ENCODE data around the gene NELFE. TPM values are rescaled to one million over a fixed set of nuclear protein-coding genes. Genes with fewer than 3 reads are reported as not detected.

NELFE gene
- total and polyA plus RNA-seq, 2 of the 13 experiments (the other 11 are each of a cell fraction or from before 2014, with no cell fraction given) = 51.3 to 69.8 TPM

DNA sequence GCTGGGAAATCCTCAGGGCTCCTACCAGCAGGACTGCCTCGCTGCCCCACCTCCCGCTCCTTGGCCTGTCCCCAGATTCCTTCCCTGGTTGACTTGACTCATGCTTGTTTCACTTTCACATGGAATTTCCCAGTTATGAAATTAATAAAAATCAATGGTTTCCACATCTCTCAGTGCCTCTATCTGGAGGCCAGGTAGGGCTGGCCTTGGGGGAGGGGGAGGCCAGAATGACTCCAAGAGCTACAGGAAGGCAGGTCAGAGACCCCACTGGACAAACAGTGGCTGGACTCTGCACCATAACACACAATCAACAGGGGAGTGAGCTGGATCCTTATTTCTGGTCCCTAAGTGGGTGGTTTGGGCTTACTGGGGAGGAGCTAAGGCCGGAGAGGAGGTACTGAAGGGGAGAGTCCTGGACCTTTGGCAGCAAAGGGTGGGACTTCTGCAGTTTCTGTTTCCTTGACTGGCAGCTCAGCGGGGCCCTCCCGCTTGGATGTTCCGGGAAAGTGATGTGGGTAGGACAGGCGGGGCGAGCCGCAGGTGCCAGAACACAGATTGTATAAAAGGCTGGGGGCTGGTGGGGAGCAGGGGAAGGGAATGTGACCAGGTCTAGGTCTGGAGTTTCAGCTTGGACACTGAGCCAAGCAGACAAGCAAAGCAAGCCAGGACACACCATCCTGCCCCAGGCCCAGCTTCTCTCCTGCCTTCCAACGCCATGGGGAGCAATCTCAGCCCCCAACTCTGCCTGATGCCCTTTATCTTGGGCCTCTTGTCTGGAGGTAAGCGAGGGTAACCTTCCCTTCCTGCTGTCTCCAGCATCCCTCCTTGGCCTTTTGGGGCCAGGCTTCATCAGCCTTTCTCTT, 13.0 kb downstream of the NELFE start, which contains the start of gene CFB (continued):
- peak; percentile 86; the same call in 1 of the 2 replicates for TF ChIP-seq ZNF670 (CRISPR knock-in tag; IDR thresholded peaks at IDR 0.05; ENCODE audit: borderline replicate concordance)
- TF ChIP-seq, protein P1, sequence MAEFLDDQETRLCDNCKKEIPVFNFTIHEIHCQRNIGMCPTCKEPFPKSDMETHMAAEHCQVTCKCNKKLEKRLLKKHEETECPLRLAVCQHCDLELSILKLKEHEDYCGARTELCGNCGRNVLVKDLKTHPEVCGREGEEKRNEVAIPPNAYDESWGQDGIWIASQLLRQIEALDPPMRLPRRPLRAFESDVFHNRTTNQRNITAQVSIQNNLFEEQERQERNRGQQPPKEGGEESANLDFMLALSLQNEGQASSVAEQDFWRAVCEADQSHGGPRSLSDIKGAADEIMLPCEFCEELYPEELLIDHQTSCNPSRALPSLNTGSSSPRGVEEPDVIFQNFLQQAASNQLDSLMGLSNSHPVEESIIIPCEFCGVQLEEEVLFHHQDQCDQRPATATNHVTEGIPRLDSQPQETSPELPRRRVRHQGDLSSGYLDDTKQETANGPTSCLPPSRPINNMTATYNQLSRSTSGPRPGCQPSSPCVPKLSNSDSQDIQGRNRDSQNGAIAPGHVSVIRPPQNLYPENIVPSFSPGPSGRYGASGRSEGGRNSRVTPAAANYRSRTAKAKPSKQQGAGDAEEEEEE (CRISPR knock-in tag; IDR thresholded peaks at IDR 0.05; ENCODE audit: borderline replicate concordance) = 0 out of 2 replicates have a peak, but pooled peaks have one; percentile 79
- TF ChIP-seq WIZ (CRISPR knock-in tag; IDR thresholded peaks at IDR 0.05) = peak; percentile 89; the same call in 1 of the 2 replicates
- TF ChIP-seq, protein P2, sequence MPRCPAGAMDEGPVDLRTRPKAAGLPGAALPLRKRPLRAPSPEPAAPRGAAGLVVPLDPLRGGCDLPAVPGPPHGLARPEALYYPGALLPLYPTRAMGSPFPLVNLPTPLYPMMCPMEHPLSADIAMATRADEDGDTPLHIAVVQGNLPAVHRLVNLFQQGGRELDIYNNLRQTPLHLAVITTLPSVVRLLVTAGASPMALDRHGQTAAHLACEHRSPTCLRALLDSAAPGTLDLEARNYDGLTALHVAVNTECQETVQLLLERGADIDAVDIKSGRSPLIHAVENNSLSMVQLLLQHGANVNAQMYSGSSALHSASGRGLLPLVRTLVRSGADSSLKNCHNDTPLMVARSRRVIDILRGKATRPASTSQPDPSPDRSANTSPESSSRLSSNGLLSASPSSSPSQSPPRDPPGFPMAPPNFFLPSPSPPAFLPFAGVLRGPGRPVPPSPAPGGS (CRISPR knock-in tag; IDR thresholded peaks at IDR 0.05) = peak; percentile 78; the same call in 1 of the 2 replicates
- TF ChIP-seq MEIS2 (CRISPR knock-in tag; IDR thresholded peaks at IDR 0.05) = peak; percentile 90
- TF ChIP-seq CENPT (CRISPR knock-in tag; IDR thresholded peaks at IDR 0.05; ENCODE audit: low read depth) = no peak
- TF ChIP-seq ZNF225 (CRISPR knock-in tag; IDR thresholded peaks at IDR 0.05) = no peak; the same call in none of the 2 replicates
- TF ChIP-seq ZNF737 (CRISPR knock-in tag; IDR thresholded peaks at IDR 0.05; ENCODE audit: borderline replicate concordance) = no peak
- TF ChIP-seq HNRNPH1 (optimal IDR thresholded peaks at IDR 0.05; ENCODE audit: low read depth, low read length) = peak; percentile 88
- peak; percentile 67 for TF ChIP-seq NFYB (CRISPR knock-in tag; IDR thresholded peaks at IDR 0.05)
- TF ChIP-seq POLR2AphosphoS2 (IDR thresholded peaks at IDR 0.05; ENCODE audit: low read depth, low read length) = peak; percentile 32; the same call in 1 of the 2 replicates
- peak; percentile 84 for TF ChIP-seq ZNF264 (CRISPR knock-in tag; IDR thresholded peaks at IDR 0.05)
- peak; percentile 58 for TF ChIP-seq ZFY (CRISPR knock-in tag; IDR thresholded peaks at IDR 0.05)
- no peak for TF ChIP-seq ZNF329 (CRISPR knock-in tag; IDR thresholded peaks at IDR 0.05; ENCODE audit: low read depth)
- TF ChIP-seq ZNF333 (CRISPR knock-in tag; IDR thresholded peaks at IDR 0.05; ENCODE audit: borderline replicate concordance) = peak; percentile 89
- TF ChIP-seq KLF6 (CRISPR knock-in tag; IDR thresholded peaks at IDR 0.05) = peak; percentile 88
- TF ChIP-seq HNF4G (IDR thresholded peaks at IDR 0.05; ENCODE audit: borderline replicate concordance, low read depth, low read length) = peak; percentile 98
- TF ChIP-seq HNF4G (CRISPR knock-in tag; IDR thresholded peaks at IDR 0.05; ENCODE audit: borderline replicate concordance, low read depth) = peak; percentile 97
- TF ChIP-seq, protein P3, sequence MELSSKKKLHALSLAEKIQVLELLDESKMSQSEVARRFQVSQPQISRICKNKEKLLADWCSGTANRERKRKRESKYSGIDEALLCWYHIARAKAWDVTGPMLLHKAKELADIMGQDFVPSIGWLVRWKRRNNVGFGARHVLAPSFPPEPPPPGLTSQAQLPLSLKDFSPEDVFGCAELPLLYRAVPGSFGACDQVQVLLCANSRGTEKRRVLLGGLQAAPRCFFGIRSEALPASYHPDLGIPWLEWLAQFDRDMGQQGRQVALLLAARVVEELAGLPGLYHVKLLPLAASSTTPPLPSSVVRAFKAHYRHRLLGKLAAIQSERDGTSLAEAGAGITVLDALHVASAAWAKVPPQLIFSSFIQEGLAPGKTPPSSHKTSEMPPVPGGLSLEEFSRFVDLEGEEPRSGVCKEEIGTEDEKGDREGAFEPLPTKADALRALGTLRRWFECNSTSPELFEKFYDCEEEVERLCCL (CRISPR knock-in tag; IDR thresholded peaks at IDR 0.05; ENCODE audit: borderline replicate concordance) = peak; percentile 71; the same call in 1 of the 2 replicates
- TF ChIP-seq POLR2A (IDR thresholded peaks at IDR 0.05; ENCODE audit: insufficient read depth in 1 of 2, low read depth in 2 of 2, low read length in 2 of 2) = peak in 1 of 2 experiments; percentile 96; a peak in 2 of 4 replicates
- TF ChIP-seq ZNF562 (CRISPR knock-in tag; IDR thresholded peaks at IDR 0.05; ENCODE audit: borderline replicate concordance) = no peak
- TF ChIP-seq, protein P4, sequence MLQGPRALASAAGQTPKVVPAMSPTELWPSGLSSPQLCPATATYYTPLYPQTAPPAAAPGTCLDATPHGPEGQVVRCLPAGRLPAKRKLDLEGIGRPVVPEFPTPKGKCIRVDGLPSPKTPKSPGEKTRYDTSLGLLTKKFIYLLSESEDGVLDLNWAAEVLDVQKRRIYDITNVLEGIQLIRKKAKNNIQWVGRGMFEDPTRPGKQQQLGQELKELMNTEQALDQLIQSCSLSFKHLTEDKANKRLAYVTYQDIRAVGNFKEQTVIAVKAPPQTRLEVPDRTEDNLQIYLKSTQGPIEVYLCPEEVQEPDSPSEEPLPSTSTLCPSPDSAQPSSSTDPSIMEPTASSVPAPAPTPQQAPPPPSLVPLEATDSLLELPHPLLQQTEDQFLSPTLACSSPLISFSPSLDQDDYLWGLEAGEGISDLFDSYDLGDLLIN (CRISPR knock-in tag; IDR thresholded peaks at IDR 0.05; ENCODE audit: borderline replicate concordance) = peak; percentile 49; the same call in 1 of the 2 replicates
- peak; percentile 99 for TF ChIP-seq KDM6A (CRISPR knock-in tag; IDR thresholded peaks at IDR 0.05; ENCODE audit: low read depth)
